ENCODE data around the gene GSC2. TPM values are rescaled to one million over a fixed set of nuclear protein-coding genes. Genes with fewer than 3 reads are reported as not detected.
A peak's percentile ranks its signal among the peaks of the same experiment; 100 is the strongest.

Gene GSC2
- total and polyA plus RNA-seq, 2 of the 8 experiments (the other 6 are each of a cell fraction or from before 2014, with no cell fraction given): 0.17 to 0.48 TPM

GRCh38 chr22:19118329-19118880 lies 31.7 kb downstream of the GSC2 start:
- POLR2A ChIA-PET (ENCODE audit: partially characterized antibody): interaction anchor here (0.8 to 2.2 kb wide), 4 partner anchors 11 to 361 kb away, joined by 3 to 7 read pairs (median 4); partner anchors contain the start of genes CDC45 and ESS2
- H4K8ac ChIP-seq (ENCODE audit: extremely low read depth, insufficient read depth, low read length): no peak overlapping the region
- H3K79me2 ChIP-seq (ENCODE audit: control insufficient read depth in 1 of 2, insufficient read depth in 2 of 2, low read length in 2 of 2): peaks cover 28 to 83% of the 10 kb centered on the region in 2 experiments
- H3K27ac ChIP-seq (ENCODE audit: low read depth, low read length): no peak overlapping the region
- no peaks in the 10 kb centered on the region; a peak in 2 of 8 replicates for H3K36me3 ChIP-seq (ENCODE audit: control insufficient read depth in 2 of 4, insufficient read depth in 4 of 4, low read length in 3 of 4)
- H3K4me3 ChIP-seq (ENCODE audit: extremely low read depth in 1 of 4, insufficient read depth in 2 of 4, low read depth in 3 of 4, low read length in 4 of 4): no peak overlapping the region
- H2BK15ac ChIP-seq (ENCODE audit: low read length): no peak overlapping the region
- H3K4me1 ChIP-seq (replicated peaks in 1 of 4; ENCODE audit: control insufficient read depth in 3 of 4, insufficient read depth in 4 of 4, low read length in 3 of 4): peaks cover 0 to 9% (median 6%) of the 10 kb centered on the region in 4 experiments; a peak in 5 of 7 replicates
- H4K20me1 ChIP-seq (replicated peaks in 1 of 2; ENCODE audit: control insufficient read depth in 1 of 2, insufficient read depth in 2 of 2, low read length in 2 of 2): peaks cover 25 to 57% of the 10 kb centered on the region in 2 experiments
- H2AK5ac ChIP-seq (ENCODE audit: low read depth, low read length): no peak overlapping the region
- no peaks in the 10 kb centered on the region for H3K27me3 ChIP-seq (replicated peaks in 1 of 4; ENCODE audit: control insufficient read depth in 3 of 4, extremely low read depth in 1 of 4, insufficient read depth in 3 of 4, low read length in 3 of 4)
- FAIRE-seq: no peak
- H2AFZ ChIP-seq (ENCODE audit: low read length): no peak overlapping the region
- no peak overlapping the region for H2BK5ac ChIP-seq (ENCODE audit: low read depth, low read length)
- peaks cover 9% of the 10 kb centered on the region for H3K23me2 ChIP-seq (ENCODE audit: low read depth, low read length)
- no peak overlapping the region for H2BK120ac ChIP-seq (replicated peaks; ENCODE audit: low read depth, low read length)
- H3K4ac ChIP-seq (replicated peaks; ENCODE audit: insufficient read length, low read depth, low read length): no peak overlapping the region
- H3K14ac ChIP-seq (ENCODE audit: insufficient read length): no peak overlapping the region
- 87% methylated on average over 4 of the region's 4 CpGs; no CpG with 5 or more reads in 1 of the 2 experiments for WGBS, 2 experiments (ENCODE audit: extremely low coverage in 1 of 2, insufficient coverage in 1 of 2, insufficient read length in 1 of 2, insufficient replicate concordance in 2 of 2, low coverage in 1 of 2, low lambda C conversion rate in 2 of 2, missing lambda C conversion rate in 1 of 2)
- no peak overlapping the region for H3K56ac ChIP-seq (replicated peaks; ENCODE audit: insufficient read length, low read depth, low read length)
- no peak overlapping the region for H3K18ac ChIP-seq (ENCODE audit: extremely low read depth, low read length)
- no peak overlapping the region for H2BK12ac ChIP-seq (ENCODE audit: low read depth, low read length)
- no peak overlapping the region for H3K23ac ChIP-seq (ENCODE audit: insufficient read length)
- H2BK20ac ChIP-seq (ENCODE audit: low read length): 0 out of 2 replicates have a peak overlapping the region, but pooled peaks have one; percentile 55
- no peak overlapping the region for H4K91ac ChIP-seq (replicated peaks; ENCODE audit: insufficient read length, low read length)
- H3K9ac ChIP-seq (replicated peaks in 1 of 4; ENCODE audit: extremely low read depth in 1 of 4, low read depth in 3 of 4, low read length in 3 of 4): no peak overlapping the region
- no peak overlapping the region for H3K4me2 ChIP-seq (ENCODE audit: insufficient read depth in 1 of 2, low read depth in 2 of 2, low read length in 2 of 2)
- no peak for DNase-seq (ENCODE audit: low read depth in 1 of 2, low spot score in 2 of 2)
- CTCF ChIA-PET (ENCODE audit: partially characterized antibody): interaction anchor here (0.6 to 2.1 kb wide), 7 partner anchors 10 to 257 kb away, joined by 3 to 7 read pairs (median 3); no protein-coding TSS in a partner anchor
- H3K79me1 ChIP-seq (ENCODE audit: low read depth, low read length): peaks cover 35% of the 10 kb centered on the region
- H3K9me3 ChIP-seq (ENCODE audit: insufficient read depth in 2 of 2, low read depth in 1 of 2, low read length in 1 of 2): no peaks in the 10 kb centered on the region
- no peak overlapping the region for H4K5ac ChIP-seq (ENCODE audit: insufficient read length, low read depth, low read length)
- TF ChIP-seq NANOG (IDR thresholded peaks at IDR 0.05; ENCODE audit: insufficient read depth, low read depth, low read length, poor library complexity, severe bottlenecking): no peak
- TF ChIP-seq ZNF274 (IDR thresholded peaks at IDR 0.05; ENCODE audit: borderline replicate concordance, extremely low read depth, low read length): no peak
- no peak for TF ChIP-seq RBBP5 (IDR thresholded peaks at IDR 0.05; ENCODE audit: borderline replicate concordance, low read depth, low read length)
- TF ChIP-seq CREB1 (IDR thresholded peaks at IDR 0.05): no peak
- no peak for TF ChIP-seq ASH2L (IDR thresholded peaks at IDR 0.05; ENCODE audit: low read length)
- no peak for TF ChIP-seq RFX5 (IDR thresholded peaks at IDR 0.05; ENCODE audit: borderline replicate concordance, low read depth, low read length)
- no peak for TF ChIP-seq USF2 (IDR thresholded peaks at IDR 0.05; ENCODE audit: low read length)
- no peak for TF ChIP-seq TAF1 (IDR thresholded peaks at IDR 0.05; ENCODE audit: low read depth, low read length)
- no peak for TF ChIP-seq HDAC2 (IDR thresholded peaks at IDR 0.05; ENCODE audit: borderline replicate concordance in 1 of 2, low read depth in 2 of 2, low read length in 2 of 2)
- TF ChIP-seq KDM5A (IDR thresholded peaks at IDR 0.05; ENCODE audit: low read length): no peak
- TF ChIP-seq RXRA (IDR thresholded peaks at IDR 0.05; ENCODE audit: insufficient read depth, low read depth, low read length): no peak
- no peak for TF ChIP-seq BACH1 (IDR thresholded peaks at IDR 0.05; ENCODE audit: low read length)

Measured in H1 (cell line).